Stimulated activated naive CD8-positive, alpha-beta T cell treated with anti-CD3 and anti-CD28 coated beads, Interleukin-15, amount 100 ng/mL, for 72 hours (primary cell): ENCODE measurements around the gene LRP2BP.
A peak's percentile ranks its signal among the peaks of the same experiment; 100 is the strongest.

Experiments
- ATAC-seq: fragments of 150-1000 bp; cut with Tn5 transposase; 2 replicates; pipeline ENCODE4 v1.10.0; 2021; ENCODE audit warnings: mild to moderate bottlenecking, moderate library complexity
- DNase-seq, 2 donors: peaks; one replicate each; pipeline ENCODE4 v3.0.0; 2021 to 2022
- H3K27ac Mint-ChIP-seq, 2 donors: one replicate each; pipeline ENCODE4 v1.8.0; 2022; ENCODE audit warnings: mild to moderate bottlenecking in 2 of 2, mixed read lengths in 2 of 2, moderate library complexity in 2 of 2
- H3K27me3 Mint-ChIP-seq: one replicate; pipeline ENCODE4 v1.8.0; 2022; ENCODE audit warnings: mixed read lengths
- H3K4me1 Mint-ChIP-seq: one replicate; pipeline ENCODE4 v1.8.0; 2022; ENCODE audit warnings: mild to moderate bottlenecking, mixed read lengths
- H3K4me3 Mint-ChIP-seq, 2 donors: one replicate each; pipeline ENCODE4 v1.8.0; 2022; ENCODE audit warnings: mild to moderate bottlenecking in 2 of 2, mixed read lengths in 2 of 2, moderate library complexity in 1 of 2
- H3K9me3 Mint-ChIP-seq, 2 donors: one replicate each; pipeline ENCODE4 v1.8.0; 2022; ENCODE audit warnings: mixed read lengths in 2 of 2

LRP2BP gene

DNA sequence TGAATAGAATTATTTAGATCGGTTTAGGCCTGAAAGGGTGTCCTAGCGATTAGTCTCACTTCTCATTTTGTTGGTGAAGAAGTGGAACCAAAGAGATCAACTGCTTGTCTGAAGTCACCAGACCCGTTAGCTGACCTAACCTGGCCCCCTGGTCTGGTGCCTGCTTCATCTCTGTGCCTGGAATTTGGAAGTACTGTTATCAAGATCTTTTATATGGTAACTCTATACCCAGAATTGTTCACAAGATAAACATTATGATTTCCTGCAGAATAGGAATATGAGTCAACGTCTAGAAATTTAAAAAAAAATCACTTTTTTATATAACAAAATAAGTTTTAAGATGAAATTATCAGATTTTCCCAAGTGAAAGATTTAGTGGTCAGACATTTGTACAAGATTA, 37.2 kb downstream of the LRP2BP start:
- H3K27ac Mint-ChIP-seq: no peak overlapping the region
- no peaks in the 10 kb centered on the region for H3K9me3 Mint-ChIP-seq
- DNase-seq: no peak
- H3K27me3 Mint-ChIP-seq: no peaks in the 10 kb centered on the region
- H3K4me3 Mint-ChIP-seq: no peak overlapping the region
- no peak for ATAC-seq
- no peaks in the 10 kb centered on the region for H3K4me1 Mint-ChIP-seq

DNA sequence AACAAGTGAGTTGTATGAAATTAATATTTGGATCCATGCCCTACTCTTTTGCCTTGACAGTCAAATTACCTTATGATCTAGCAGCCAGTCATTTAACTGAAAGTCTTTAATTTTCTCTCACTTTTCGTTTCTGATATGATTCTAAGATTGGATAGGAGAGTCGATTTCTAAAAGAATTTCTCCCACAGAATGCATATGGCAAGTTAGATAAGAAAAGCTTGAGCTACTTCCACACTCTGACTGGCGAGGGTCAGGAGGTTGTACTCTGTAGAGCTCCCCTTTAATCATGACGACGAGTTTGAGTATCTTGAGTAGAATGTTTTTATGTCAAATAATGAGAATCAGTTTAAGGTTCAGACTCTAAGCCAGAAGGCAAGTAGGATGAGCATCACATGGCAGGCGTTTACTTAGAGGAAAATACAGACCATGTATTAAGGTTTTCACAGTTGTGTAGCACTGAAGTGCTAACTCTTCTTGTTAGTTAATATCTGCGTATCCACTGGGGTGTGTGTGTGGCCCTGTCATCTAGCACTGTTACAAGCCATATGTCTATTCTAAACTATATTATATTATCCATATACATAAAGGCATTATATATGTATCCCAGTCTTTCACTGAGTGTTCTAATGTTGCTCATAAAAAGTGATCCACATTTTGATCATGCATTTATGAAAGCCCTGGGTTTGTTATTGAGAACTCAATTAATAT, 37.8 kb downstream of the LRP2BP start:
- H3K4me3 Mint-ChIP-seq: no peak overlapping the region
- H3K9me3 Mint-ChIP-seq: no peaks in the 10 kb centered on the region
- H3K27me3 Mint-ChIP-seq: no peaks in the 10 kb centered on the region
- ATAC-seq: no peak
- H3K4me1 Mint-ChIP-seq: no peaks in the 10 kb centered on the region
- H3K27ac Mint-ChIP-seq: no peak overlapping the region
- no peak for DNase-seq

DNA sequence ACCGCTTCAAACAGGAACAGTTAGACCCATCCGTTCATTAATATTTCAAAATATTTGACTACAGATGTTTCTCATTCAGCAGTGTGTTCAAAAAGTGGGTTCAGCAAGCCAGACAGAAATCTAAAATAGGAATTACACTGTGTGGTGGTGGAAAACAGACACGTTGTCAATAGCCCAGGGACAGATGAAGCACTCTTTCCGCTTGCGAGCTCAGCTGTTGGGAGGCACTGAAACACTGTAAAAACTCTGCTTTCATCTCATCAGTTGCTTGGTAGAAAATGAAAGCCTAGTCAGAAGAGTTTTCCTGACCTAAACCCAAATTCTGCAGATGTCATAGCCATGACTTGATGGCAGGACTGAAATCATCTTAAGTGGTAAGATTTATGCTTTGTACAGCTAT, 38.5 kb downstream of the LRP2BP start:
- Mint-ChIP-seq H3K9me3 (no peaks in the 10 kb centered on the region), H3K4me1 (no peaks in the 10 kb centered on the region), H3K27ac (peak overlapping the region; percentile 19 to 41), H3K27me3 (no peaks in the 10 kb centered on the region), H3K4me3 (no peak overlapping the region)
- DNase-seq: no peak
- no peak for ATAC-seq

DNA sequence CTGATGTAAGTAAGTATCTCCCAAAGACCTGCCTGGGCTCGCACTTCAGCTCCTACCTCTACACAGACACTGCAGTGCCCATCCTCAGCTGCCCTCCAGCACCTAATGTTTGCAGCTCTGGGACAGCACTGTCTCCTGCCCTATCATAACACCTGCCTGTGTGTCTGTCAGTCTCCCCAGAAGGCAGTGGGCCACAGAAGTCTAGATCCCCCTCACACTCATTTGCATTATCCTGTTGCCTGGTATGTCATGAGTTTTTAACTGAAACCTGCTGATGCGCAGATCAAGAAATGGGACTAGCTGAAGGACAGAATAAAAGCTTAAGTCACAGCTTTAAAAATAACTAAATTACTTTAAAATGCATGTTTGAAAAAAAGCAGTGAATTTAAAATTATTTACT, 43.0 kb downstream of the LRP2BP start:
- DNase-seq (no peak), ATAC-seq (no peak)
- no peak overlapping the region for H3K4me3 Mint-ChIP-seq
- H3K27me3 Mint-ChIP-seq: no peaks in the 10 kb centered on the region
- H3K27ac Mint-ChIP-seq: peak overlapping the region in 1 of 2 donors; percentile 78
- no peaks in the 10 kb centered on the region for H3K4me1 Mint-ChIP-seq
- H3K9me3 Mint-ChIP-seq: no peaks in the 10 kb centered on the region

DNA sequence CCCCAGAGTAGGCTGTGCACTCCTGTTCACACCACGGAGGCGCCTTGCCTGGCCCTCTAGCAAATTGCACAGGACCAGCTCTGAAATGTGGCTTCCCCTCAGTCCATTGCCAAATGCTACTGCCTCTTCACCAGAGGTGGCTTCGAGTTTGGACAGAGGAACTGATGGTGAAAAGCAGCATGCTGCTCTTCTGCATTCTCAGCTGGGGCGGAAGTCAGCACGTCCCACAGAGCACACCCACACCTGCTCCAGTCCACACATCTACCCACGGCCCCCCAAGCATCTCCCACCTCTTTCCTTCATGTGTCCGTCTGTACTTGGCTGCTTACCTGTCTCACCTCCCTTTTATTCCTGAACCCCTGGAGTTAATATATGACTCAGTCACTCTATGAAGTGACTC, 43.5 kb downstream of the LRP2BP start:
- Mint-ChIP-seq H3K27me3 (no peaks in the 10 kb centered on the region), H3K27ac (no peak overlapping the region), H3K9me3 (no peaks in the 10 kb centered on the region), H3K4me3 (no peak overlapping the region), H3K4me1 (no peaks in the 10 kb centered on the region)
- DNase-seq (no peak), ATAC-seq (no peak)

DNA sequence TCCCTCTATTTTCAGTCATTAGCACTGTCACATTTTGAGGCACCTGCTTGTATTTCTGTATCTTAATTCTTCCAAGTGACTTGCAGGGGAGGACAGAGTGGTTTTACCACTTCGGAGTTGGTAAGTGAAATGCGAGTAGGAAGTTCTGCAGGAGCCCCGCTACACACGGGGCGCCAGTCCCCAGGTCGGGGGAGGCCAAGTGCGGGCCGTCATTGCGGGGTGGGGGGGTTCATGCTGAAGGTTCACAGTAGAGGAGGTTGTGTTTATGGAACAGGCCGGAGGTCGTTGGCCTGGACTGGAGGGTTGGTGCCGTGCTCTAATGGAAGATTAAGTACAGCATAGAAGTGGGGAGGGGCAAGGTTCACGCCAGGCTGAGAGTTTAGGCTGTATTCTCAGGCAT, 44.0 kb downstream of the LRP2BP start:
- ATAC-seq (no peak), DNase-seq (no peak)
- no peak overlapping the region for H3K4me3 Mint-ChIP-seq
- H3K4me1 Mint-ChIP-seq: no peaks in the 10 kb centered on the region
- peak overlapping the region in 1 of 2 donors; percentile 21 for H3K27ac Mint-ChIP-seq
- no peaks in the 10 kb centered on the region for H3K27me3 Mint-ChIP-seq
- no peaks in the 10 kb centered on the region for H3K9me3 Mint-ChIP-seq

DNA sequence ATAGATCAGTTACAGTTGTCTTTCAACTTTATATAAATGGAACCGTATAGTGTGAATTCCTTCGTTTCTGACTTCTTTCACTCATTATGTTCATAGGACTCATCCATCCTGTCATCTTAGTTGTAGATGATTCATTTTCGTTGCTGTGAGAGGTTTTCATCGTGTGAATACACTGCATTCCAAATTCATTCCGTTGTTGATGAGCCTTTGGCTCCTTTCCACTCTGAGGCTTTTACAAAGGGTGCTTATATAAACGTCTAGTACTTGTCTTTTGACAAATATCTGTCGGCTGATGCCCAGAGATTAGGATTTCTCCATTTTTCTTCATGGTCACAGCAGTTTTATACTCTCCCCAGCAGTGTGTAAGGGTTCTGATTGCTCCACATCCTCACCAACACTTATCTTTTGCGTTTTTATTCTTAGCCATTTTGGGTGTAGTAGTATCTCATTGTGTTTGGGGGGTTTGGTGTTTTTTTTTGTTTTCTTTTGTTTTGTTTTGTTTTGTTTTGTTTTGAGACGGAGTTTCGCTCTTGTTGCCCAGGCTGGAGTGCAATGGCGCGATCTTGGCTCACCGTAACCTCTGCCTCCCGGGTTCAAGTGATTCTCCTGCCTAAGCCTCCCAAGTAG, 48.6 kb downstream of the LRP2BP start:
- ATAC-seq: no peak
- no peak overlapping the region for H3K27ac Mint-ChIP-seq
- H3K27me3 Mint-ChIP-seq: no peaks in the 10 kb centered on the region
- H3K4me1 Mint-ChIP-seq: peaks cover 21% of the 10 kb centered on the region
- no peak for DNase-seq
- no peak overlapping the region for H3K4me3 Mint-ChIP-seq
- no peaks in the 10 kb centered on the region for H3K9me3 Mint-ChIP-seq

DNA sequence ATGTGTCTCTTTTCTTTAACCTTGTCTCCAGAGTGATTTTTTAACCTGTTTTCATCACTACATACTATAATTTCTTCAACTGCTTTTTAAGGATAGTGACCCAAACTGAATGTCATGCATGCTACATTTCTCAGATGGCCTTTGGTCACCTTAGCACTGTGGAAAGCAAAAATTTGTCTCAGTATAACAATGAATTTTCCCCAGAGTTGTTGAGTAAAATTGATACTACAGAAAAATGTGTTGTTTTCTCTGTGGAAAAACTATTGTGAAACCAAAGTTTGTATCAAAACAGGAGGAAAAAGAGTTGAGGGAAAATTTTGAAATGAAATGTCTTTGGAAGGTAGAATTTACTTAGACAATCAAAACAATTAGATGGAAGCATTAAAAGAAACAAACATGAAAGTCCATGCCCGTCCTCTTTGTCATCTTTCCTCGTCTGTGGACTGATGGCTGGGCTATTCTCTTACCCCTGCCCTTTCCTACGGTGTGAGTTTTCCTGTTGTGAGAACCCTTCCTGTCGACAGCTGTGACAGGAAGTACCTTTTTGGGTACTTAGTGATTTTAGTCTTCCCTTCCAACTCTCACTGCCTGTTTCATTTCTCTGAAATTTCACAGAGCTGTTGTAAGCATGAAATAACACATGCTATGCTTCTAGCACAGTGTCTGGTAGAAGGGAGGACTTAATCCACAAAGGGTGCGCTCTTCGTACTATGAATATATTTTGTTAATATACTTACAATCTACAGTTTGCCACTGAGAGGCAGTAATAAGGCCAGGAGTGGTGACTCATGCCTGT, 50.8 kb downstream of the LRP2BP start:
- H3K4me3 Mint-ChIP-seq: peak overlapping the region in 1 of 2 donors; percentile 60
- no peaks in the 10 kb centered on the region for H3K9me3 Mint-ChIP-seq
- H3K27ac Mint-ChIP-seq: peak overlapping the region in 1 of 2 donors; percentile 91
- no peak for DNase-seq
- ATAC-seq: peak; percentile 60
- no peaks in the 10 kb centered on the region for H3K27me3 Mint-ChIP-seq
- peaks cover 28% of the 10 kb centered on the region for H3K4me1 Mint-ChIP-seq

DNA sequence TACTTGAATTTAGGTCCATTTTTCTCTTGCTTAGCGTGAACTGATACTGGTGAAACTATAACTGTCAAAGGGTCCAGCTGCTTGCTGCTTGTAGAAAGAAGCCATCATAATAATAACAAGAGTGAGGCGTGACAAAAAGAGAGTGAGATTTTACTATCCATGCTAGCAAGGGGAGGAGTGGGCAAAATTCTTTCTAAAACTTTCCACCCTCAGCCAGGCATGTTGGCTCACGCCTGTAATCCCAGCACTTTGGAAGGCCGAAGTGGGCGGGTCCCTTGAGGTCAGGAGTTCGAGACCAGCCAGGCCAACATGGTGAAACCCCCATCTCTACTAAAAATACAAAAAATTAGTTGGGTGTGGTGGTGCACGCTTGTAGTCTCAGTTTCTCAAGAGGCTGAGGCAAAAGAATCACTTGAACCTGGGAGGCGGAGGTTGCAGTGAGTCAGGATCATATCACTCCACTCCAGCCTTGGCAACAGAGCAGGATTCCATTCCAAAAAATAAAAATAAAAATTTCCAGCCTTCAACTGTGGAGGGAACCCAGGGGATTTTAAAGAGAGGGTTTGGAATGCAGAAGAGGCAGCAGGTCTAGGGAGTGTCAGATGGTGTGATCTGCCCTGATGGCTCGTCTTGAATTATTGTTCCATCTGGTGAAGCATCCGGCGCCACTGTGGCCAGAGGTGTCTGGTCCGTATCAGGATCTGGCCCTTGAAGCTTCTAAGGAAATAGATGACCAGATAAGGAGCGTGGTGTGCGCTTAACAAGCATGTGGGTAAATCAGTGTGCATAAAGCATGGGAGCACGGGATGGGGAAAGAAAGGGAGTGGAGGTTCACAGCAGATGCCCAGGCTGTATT, 51.8 kb downstream of the LRP2BP start:
- H3K4me3 Mint-ChIP-seq: peak overlapping the region; percentile 2 to 60
- H3K27ac Mint-ChIP-seq: peak overlapping the region; percentile 0 to 77
- H3K27me3 Mint-ChIP-seq: no peaks in the 10 kb centered on the region
- H3K4me1 Mint-ChIP-seq: peaks cover 36% of the 10 kb centered on the region
- H3K9me3 Mint-ChIP-seq: no peaks in the 10 kb centered on the region
- ATAC-seq (peak; percentile 30), DNase-seq (no peak)

DNA sequence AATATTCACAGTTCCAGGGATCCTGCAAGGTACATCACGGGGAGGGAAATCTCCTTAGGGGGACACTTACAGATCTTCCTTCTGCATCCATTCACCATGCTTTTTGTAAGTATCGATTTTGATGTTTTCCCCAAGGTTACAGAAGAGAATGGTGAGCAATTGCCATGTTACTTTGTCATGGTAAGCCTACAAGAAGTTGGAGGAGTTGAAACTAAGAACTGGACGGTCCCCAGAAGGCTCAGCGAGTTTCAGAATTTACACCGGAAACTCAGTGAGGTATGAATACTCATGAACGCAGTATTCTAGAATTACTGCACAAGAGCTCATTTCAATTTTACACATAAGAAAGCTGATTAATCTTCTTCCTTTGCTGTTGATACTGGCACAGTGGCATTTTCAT, 53.9 kb downstream of the LRP2BP start:
- DNase-seq (no peak), ATAC-seq (peak; percentile 43)
- Mint-ChIP-seq H3K27ac (no peak overlapping the region), H3K27me3 (no peaks in the 10 kb centered on the region), H3K9me3 (no peaks in the 10 kb centered on the region), H3K4me1 (peaks cover 36% of the 10 kb centered on the region), H3K4me3 (no peak overlapping the region)

DNA sequence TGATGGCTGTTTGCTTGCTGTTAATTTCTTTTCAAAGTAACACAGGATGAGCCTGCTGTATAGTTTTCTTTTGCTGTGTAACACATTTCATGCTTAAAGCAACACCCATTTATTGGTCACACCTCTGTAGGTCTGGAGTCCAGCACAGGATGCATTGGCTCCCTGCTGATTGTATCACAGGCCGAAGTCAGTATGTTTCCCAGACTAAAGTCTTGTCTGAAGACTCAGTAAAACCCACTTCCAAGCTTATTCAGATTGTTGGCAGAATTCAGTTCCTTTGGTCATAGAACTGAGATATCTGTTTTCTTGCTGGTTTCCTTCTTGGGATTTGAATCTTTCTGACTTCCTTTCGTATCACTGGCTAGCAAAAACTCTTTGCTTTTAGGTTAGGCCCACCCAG, 54.3 kb downstream of the LRP2BP start:
- Mint-ChIP-seq H3K27me3 (no peaks in the 10 kb centered on the region), H3K27ac (no peak overlapping the region), H3K9me3 (no peaks in the 10 kb centered on the region), H3K4me1 (peaks cover 36% of the 10 kb centered on the region), H3K4me3 (no peak overlapping the region)
- no peak for ATAC-seq
- no peak for DNase-seq

DNA sequence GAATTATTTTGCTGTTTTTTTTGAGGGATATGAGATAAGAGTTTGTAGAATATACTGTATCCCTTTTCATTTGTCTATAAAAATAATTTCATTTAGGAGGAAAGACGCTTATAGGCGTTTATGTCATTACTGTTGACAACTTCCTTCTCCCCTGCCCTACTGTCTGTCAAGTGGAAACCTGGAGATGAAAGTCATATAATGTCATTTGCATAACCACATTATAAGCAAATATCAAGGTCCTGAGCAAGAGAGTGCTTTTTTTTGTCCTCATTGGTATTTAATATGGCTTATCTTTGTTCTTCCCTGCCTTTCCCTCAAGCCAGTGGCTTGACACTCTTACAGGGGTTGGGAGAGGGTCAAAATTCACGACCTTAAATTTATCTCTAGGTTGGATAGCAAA, 55.8 kb downstream of the LRP2BP start:
- Mint-ChIP-seq H3K4me3 (no peak overlapping the region), H3K9me3 (no peaks in the 10 kb centered on the region), H3K27me3 (no peaks in the 10 kb centered on the region), H3K27ac (no peak overlapping the region), H3K4me1 (peaks cover 32% of the 10 kb centered on the region)
- no peak for DNase-seq
- peak; percentile 48 for ATAC-seq

DNA sequence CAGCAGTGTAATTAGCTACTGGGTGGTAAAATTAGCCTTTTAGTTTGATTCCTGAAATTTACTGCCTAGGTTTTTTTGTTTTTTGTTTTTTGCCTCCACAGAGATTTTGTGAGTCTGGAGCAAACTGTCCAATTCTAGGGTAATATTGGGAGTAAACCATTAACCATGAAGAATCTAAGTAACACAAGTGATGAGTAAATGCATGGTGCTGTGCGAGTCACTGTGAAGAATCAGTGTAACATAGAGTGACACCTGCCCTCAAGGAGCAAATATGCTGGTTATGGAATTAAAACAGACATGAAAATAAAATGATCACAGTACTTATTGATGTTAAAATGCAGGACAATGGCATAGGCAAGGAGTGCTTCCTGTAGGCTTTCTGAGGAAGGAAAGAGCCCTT, 60.1 kb downstream of the LRP2BP start:
- H3K4me1 Mint-ChIP-seq: peaks cover 21% of the 10 kb centered on the region
- DNase-seq (no peak), ATAC-seq (no peak)
- no peak overlapping the region for H3K27ac Mint-ChIP-seq
- H3K4me3 Mint-ChIP-seq: no peak overlapping the region
- no peaks in the 10 kb centered on the region for H3K9me3 Mint-ChIP-seq
- H3K27me3 Mint-ChIP-seq: no peaks in the 10 kb centered on the region

DNA sequence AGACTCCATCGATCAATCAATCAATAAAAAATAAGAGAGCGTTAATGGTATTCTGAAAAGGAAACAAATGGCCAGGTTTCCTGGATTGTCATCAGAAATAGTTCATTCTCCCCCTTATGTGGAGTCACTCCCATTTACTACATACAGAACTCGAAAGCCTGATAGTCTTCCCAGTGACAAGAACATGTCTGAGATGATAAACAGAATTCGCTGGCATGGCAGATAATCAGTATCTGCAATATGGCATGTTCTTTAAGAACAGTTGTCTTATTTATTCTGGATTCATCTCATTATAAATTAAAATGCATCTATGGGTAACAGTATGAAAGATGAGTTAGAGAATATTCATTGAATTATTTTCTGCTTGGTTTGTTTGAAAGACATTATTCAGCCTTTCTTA, 61.4 kb downstream of the LRP2BP start:
- peaks cover 13% of the 10 kb centered on the region for H3K4me1 Mint-ChIP-seq
- ATAC-seq: no peak
- H3K27ac Mint-ChIP-seq: no peak overlapping the region
- H3K4me3 Mint-ChIP-seq: no peak overlapping the region
- H3K27me3 Mint-ChIP-seq: no peaks in the 10 kb centered on the region
- H3K9me3 Mint-ChIP-seq: peaks cover 0 to 11% of the 10 kb centered on the region in 2 donors
- no peak for DNase-seq
